Upper lobe of left lung (tissue), 6 donors: Measurements from ENCODE around the gene PRXL2C. TPM values are rescaled to one million over a fixed set of nuclear protein-coding genes. Genes with fewer than 3 reads are reported as not detected.
"Not testable (repeated sequence)": the region's sequence is repeated elsewhere in the genome, so short reads cannot be mapped to it uniquely, and the experiment has no call there.

Experiments used
- ATAC-seq, 2 donors: fragments of 200-7000 bp; cut with Tn5 transposase; one replicate each; pipeline ENCODE4 v1.9.1; 2022; ENCODE audit warnings: mild to moderate bottlenecking in 2 of 2, moderate library complexity in 2 of 2; ENCODE audit not compliant: low FRiP score in 2 of 2
- DNase-seq, 2 donors: peaks; one replicate each; pipeline ENCODE4 v3.0.0-alpha.2; 2019 to 2020
- H3K27ac ChIP-seq, 4 donors: fragments of 200-600 bp; sonication (generic); one replicate each; pipeline ENCODE4 v1.5.1; 2016 to 2019
- H3K27me3 ChIP-seq, 4 donors: fragments of 200-600 bp; sonication (generic); one replicate each; pipeline ENCODE4 v1.5.1; 2017 to 2019
- H3K36me3 ChIP-seq, 4 donors: fragments of 200-600 bp; sonication (generic); one replicate each; pipeline ENCODE4 v1.5.1; 2016 to 2019
- H3K4me1 ChIP-seq, 4 donors: fragments of 200-600 bp; sonication (generic); one replicate each; pipeline ENCODE4 v1.5.1; 2018 to 2019
- H3K4me3 ChIP-seq, 4 donors: fragments of 200-600 bp; sonication (generic); one replicate each; pipeline ENCODE4 v1.5.1; 2017 to 2019; ENCODE audit warnings: mild to moderate bottlenecking in 2 of 4, moderate library complexity in 1 of 4
- H3K9me3 ChIP-seq, 4 donors: fragments of 200-600 bp; sonication (generic); one replicate each; pipeline ENCODE4 v1.5.1; 2018 to 2019
- EP300 ChIP-seq, 4 donors: sonication (generic); formaldehyde crosslinking; IDR thresholded peaks; one replicate each; pipeline ENCODE4 v1.5.1; 2017; ENCODE audit warnings: antibody characterized with exemption in 4 of 4, control low read depth in 2 of 4
- POLR2A ChIP-seq, 4 donors: fragments of 450-650 bp; IDR thresholded peaks; one replicate each; pipeline ENCODE4 v1.5.1; 2016 to 2017; ENCODE audit warnings: antibody characterized with exemption in 4 of 4, mild to moderate bottlenecking in 2 of 4
- POLR2AphosphoS5 ChIP-seq, 2 donors: sonication (generic); formaldehyde crosslinking; IDR thresholded peaks; one replicate each; pipeline ENCODE4 v1.5.1; 2017; ENCODE audit warnings: antibody characterized with exemption in 2 of 2
- WGBS, 2 donors: methylation state at CpG; one replicate each; pipeline ENCODE4 v1.1.5; 2017 to 2018; 5-methylcytosine and 5-hydroxymethylcytosine counted together
- total RNA-seq, 6 donors: library from RNA; depleted of rRNA in 4 of 6; stranded (reverse); fragments of >200 nt in 4 of 6; gene quantifications; one replicate each; pipeline versions ENCODE4 v1.1.0 to v1.2.1, GENCODE V29; 2016 to 2021
- TF ChIP-seq, protein P1 (sequence below), 6 experiments: fragments of 450-650 bp in 4 of 6; fragments of 200-600 bp in 2 of 6; sonication (generic) in 2 of 6; IDR thresholded peaks; one replicate each; pipeline ENCODE4 v1.5.1; 2016 to 2019; ENCODE audit warnings: antibody characterized with exemption in 6 of 6
- donor health status: DM: no; HTN: no; CAD: no; lungs with moderate emphysema.
- donor health status: DM: no; HTN: yes; CAD: no; lungs with severe emphysema.

Gene PRXL2C
- total RNA-seq, 6 donors from 2014 or later = 3.8 to 32.7 (median 23.9) TPM

DNA sequence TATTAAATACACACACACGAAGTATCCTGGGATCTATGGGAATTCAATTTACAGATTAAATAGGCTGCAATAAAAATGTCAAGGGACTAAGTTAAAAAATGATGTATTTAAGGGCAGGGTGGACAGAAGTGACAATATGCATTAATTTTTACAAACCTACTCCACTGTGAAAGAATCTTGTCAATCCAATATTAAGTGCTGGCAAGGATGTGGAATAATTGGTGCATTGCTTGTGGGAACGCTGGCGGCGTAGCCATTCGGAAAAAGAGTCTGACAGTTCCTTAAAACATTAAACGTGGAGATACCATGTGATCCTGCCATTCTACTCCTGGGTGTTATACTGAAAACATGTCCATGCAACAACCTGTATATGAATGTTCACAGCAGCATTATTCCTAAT is 39.7 kb downstream of the PRXL2C start:
- WGBS, 2 donors = 89 to 95% methylated on average over 6 of the region's 6 CpGs
- Histone ChIP-seq H3K36me3 (no peaks in the 10 kb centered on the region), H3K9me3 (no peaks in the 10 kb centered on the region), H3K27me3 (peaks cover 0 to 7% (median 2%) of the 10 kb centered on the region in 4 donors), H3K27ac (no peak overlapping the region), H3K4me3 (no peak overlapping the region), H3K4me1 (peaks cover 10 to 17% (median 14%) of the 10 kb centered on the region in 4 donors)
- DNase-seq (no peak), ATAC-seq (no peak)
- TF ChIP-seq, protein P1, sequence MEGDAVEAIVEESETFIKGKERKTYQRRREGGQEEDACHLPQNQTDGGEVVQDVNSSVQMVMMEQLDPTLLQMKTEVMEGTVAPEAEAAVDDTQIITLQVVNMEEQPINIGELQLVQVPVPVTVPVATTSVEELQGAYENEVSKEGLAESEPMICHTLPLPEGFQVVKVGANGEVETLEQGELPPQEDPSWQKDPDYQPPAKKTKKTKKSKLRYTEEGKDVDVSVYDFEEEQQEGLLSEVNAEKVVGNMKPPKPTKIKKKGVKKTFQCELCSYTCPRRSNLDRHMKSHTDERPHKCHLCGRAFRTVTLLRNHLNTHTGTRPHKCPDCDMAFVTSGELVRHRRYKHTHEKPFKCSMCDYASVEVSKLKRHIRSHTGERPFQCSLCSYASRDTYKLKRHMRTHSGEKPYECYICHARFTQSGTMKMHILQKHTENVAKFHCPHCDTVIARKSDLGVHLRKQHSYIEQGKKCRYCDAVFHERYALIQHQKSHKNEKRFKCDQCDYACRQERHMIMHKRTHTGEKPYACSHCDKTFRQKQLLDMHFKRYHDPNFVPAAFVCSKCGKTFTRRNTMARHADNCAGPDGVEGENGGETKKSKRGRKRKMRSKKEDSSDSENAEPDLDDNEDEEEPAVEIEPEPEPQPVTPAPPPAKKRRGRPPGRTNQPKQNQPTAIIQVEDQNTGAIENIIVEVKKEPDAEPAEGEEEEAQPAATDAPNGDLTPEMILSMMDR (IDR thresholded peaks at IDR 0.05) = no peak
- TF ChIP-seq EP300 (IDR thresholded peaks at IDR 0.05) (no peak), POLR2A (IDR thresholded peaks at IDR 0.05) (no peak), POLR2AphosphoS5 (IDR thresholded peaks at IDR 0.05) (no peak)

DNA sequence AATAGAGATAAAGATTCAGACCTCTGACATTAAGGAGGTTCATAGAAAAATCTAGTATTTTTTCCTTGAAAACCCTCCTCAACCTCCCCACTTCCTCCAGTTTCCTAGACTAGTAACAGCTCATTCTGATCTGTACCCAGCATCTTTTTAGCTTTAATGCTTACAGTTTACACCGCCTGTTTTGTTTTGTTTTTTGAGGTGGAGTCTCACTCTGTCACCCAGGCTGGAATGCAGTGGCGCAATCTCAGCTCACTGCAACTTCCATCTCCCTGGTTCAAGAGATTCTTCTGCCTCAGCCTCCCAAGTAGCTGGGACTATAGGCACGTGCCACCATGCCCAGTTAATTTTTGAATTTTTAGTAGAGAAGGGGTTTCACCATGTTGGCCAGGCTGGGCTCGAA is 40.5 kb downstream of the PRXL2C start:
- DNase-seq, H3K4me3 ChIP-seq, H3K27me3 ChIP-seq, H3K9me3 ChIP-seq, ATAC-seq, H3K36me3 ChIP-seq, H3K27ac ChIP-seq: not testable (repeated sequence)
- H3K4me1 ChIP-seq = peaks cover 6 to 13% (median 11%) of the 10 kb centered on the region in 4 donors
- 78 to 83% methylated on average over 4 of the region's 4 CpGs for WGBS, 2 donors

DNA sequence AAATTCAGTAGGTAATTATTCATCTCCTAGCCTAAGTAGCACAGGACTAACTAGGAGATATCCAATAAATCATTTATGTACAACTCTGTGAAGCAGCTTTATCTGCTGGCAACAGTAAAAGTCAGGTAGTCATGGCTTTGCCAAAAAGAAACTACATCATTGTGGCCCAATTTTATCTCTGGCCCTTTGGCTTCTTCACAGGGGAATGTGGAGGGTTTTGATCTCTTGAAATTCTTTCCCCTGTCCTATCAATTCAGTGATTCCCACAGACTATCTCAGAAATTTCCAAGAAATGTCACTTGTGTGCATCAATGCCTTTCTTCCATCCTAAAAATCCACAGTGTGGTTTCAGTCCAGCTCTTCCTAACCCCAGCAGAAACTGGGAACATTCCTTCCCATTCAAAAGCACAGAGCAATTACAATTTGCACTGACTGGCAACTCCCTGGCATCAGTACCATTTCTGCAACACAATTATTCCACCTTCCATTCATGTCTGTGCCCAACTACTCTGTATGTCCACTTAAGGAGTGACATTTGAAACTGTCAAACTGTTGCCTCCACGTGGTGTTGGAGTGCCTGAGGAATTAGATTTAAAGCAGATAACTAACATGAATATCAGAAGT is 42.0 kb downstream of the PRXL2C start:
- H3K4me3 ChIP-seq = no peak overlapping the region
- TF ChIP-seq EP300 (IDR thresholded peaks at IDR 0.05) (no peak), POLR2AphosphoS5 (IDR thresholded peaks at IDR 0.05) (no peak), POLR2A (IDR thresholded peaks at IDR 0.05) (no peak)
- TF ChIP-seq, protein P1 (IDR thresholded peaks at IDR 0.05) = no peak
- WGBS, 2 donors = 20 to 28% methylated on average over 1 of the region's 1 CpG
- H3K27ac ChIP-seq = no peak overlapping the region
- H3K4me1 ChIP-seq = peaks cover 0 to under 1% (median under 1%) of the 10 kb centered on the region in 4 donors
- H3K9me3 ChIP-seq = no peaks in the 10 kb centered on the region
- ATAC-seq = no peak
- no peaks in the 10 kb centered on the region for H3K27me3 ChIP-seq
- no peak for DNase-seq
- H3K36me3 ChIP-seq = no peaks in the 10 kb centered on the region

DNA sequence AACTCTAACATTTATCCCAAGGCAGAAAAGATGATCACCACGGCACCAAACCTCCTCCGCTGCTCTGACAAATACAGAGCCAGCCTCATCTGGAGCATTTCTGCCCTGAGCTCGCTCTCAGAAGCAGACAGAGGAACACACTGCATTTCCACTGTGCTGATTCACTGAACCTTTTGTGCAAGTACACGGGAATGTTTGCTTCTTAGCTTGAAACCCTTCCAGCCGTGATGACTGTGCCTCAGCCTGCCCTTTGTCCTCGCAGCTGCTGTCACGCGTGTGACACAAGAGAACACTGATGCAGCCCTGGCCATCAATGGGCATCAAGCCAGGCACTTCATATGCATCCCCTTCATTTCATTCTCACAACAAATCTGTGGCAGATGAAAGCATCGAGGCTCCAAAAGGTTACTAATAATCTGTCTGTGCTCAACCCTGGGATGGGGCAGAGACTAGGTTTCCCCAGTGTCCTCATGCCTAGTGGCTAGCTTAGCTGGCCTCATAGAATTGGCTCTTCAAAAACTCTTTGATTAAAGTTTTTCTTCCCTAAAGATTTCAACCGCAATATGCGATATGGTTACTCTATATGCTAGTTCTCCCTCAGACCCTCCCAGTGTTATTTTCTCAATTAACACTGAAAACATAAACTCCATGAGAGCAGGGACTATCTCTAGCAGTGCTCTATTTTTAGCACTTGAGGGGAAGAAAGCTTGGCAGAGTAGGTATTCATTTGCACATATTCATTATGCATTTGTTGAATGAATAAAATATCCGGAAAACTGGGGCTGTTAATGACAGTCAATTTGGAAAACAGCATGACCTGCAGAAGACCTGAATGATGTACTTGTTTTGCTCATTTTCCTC is 42.8 kb downstream of the PRXL2C start:
- Histone ChIP-seq H3K4me1 (no peaks in the 10 kb centered on the region), H3K27ac (peak overlapping the region in 2 of 4 donors; percentile 12 to 23), H3K36me3 (no peaks in the 10 kb centered on the region), H3K9me3 (no peaks in the 10 kb centered on the region), H3K4me3 (no peak overlapping the region), H3K27me3 (no peaks in the 10 kb centered on the region)
- DNase-seq (no peak), ATAC-seq (peak; percentile 55 to 83)
- WGBS, 2 donors = 40 to 56% methylated on average over 12 of the region's 12 CpGs
- peak; percentile 54 to 59 for TF ChIP-seq POLR2AphosphoS5 (IDR thresholded peaks at IDR 0.05)
- TF ChIP-seq, protein P1 (IDR thresholded peaks at IDR 0.05) = no peak

DNA sequence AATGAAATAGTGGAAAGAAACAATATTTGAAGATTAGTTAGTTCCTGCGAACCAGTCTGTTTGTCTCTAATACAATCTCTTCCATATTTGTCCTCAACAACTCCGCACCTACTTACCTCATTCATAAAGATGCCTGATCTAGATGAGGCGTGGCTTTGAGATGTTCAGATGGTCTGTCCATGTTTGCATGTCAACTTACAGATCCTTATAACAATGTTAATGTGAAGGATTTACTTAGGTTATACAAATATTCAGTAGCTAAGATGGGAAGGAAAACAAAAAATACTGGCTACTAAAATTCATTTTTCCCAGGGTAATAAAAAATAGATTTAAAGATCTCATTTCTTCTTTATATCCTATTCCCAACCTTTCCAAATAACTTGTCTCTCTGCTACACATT is 43.8 kb downstream of the PRXL2C start:
- no peak for DNase-seq
- no peaks in the 10 kb centered on the region for H3K27me3 ChIP-seq
- H3K4me1 ChIP-seq = no peaks in the 10 kb centered on the region
- H3K9me3 ChIP-seq = no peaks in the 10 kb centered on the region
- H3K36me3 ChIP-seq = no peaks in the 10 kb centered on the region
- no peak overlapping the region for H3K27ac ChIP-seq
- TF ChIP-seq POLR2A (IDR thresholded peaks at IDR 0.05) (no peak), POLR2AphosphoS5 (IDR thresholded peaks at IDR 0.05) (no peak), EP300 (IDR thresholded peaks at IDR 0.05) (no peak)
- TF ChIP-seq, protein P1 (IDR thresholded peaks at IDR 0.05) = no peak
- no peak overlapping the region for H3K4me3 ChIP-seq
- no peak for ATAC-seq
- 81 to 94% methylated on average over 3 of the region's 3 CpGs for WGBS, 2 donors
